ENCODE results near the gene WDR74.
"Not testable (repeated sequence)": the region's sequence is repeated elsewhere in the genome, so short reads cannot be mapped to it uniquely, and the experiment has no call there.

The WDR74 gene

DNA sequence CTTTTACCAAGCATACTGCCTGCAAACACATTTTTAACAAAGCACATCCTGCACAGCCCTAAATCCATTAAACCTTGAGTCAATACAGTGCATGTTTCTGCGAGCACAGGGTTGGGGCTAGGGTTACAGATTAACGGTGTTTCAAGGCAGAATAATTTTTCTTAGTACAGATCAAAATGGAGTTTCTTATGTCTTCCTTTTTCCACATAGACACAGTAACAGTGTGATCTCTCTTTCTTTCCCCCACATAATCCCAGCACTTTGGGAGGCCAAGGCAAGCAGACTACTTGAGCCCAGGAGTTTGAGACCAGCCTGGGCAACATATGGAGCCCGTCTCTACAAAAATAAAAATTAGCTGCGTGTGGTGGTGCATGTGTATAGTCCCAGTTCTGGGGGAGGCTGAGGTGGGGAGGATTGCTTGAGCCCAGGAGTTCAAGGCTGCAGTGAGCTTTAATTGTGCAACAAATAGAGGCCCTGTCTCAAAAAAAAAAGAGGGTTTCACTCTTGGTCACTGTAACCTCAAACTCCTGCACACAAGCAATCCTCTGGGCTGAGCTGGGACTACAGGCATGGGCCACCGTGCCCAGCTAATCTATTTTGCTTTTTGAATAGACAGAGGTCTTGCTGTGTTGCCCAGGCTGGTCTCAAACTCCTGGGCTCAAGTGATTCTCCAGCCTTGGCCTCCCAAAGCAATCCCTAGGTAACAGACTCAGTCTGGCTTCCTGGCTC, 21.6 kb upstream of the WDR74 start:
- no peak for DNase-seq (ENCODE audit: low read depth, low spot score)

- not testable (repeated sequence) for DNase-seq (ENCODE audit: low read depth, low spot score)
Observed at GRCh38 chr11:62859281-62859703, 19.9 kb upstream of the WDR74 start.

DNA sequence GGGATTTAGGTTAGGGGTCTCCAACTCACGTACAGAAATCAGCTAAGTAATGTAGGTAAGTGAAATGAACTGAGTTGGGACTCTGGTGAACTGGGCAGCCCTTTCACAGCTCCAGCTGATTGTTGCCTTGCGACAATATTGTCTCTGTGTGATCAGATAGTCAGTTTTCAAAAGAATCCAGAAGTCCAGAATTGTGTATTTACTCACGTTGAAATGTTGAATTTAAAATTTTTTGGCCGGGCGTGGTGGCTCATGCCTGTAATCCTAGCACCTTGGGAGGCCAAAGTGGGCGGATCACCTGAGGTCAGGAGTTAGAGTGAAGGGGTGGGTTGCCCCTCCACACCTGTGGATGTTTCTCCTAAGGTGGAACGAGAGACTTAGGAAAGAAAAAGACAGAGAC, 18.8 kb upstream of the WDR74 start:
- no peak for DNase-seq (ENCODE audit: low read depth, low spot score)

DNA sequence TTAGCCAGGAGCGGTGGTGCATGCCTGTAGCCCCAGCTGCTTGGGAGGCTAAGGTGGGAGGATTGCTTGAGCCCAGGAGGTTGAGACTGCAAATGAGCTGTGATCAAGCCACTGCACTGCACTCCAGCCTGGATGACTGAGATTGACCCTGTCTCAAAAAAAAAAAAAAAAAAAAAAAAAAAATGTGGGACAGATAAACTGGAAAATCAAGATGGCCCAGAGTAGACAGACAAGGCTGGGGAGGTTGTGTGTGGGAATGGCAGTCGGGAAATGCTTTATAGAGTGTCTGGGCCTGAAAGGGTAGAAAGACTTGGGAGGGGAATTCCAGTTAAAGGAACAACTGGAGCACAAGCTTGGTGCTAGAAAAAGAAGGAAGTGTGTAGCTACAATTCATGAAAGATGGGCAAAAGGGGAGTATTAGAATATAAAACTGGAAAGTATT, 18.2 kb upstream of the WDR74 start:
- no peak for DNase-seq (ENCODE audit: low read depth, low spot score)

GRCh38 chr11:62856333-62856895, 17.0 kb upstream of the WDR74 start:
- DNase-seq (ENCODE audit: low read depth, low spot score): no peak

DNA sequence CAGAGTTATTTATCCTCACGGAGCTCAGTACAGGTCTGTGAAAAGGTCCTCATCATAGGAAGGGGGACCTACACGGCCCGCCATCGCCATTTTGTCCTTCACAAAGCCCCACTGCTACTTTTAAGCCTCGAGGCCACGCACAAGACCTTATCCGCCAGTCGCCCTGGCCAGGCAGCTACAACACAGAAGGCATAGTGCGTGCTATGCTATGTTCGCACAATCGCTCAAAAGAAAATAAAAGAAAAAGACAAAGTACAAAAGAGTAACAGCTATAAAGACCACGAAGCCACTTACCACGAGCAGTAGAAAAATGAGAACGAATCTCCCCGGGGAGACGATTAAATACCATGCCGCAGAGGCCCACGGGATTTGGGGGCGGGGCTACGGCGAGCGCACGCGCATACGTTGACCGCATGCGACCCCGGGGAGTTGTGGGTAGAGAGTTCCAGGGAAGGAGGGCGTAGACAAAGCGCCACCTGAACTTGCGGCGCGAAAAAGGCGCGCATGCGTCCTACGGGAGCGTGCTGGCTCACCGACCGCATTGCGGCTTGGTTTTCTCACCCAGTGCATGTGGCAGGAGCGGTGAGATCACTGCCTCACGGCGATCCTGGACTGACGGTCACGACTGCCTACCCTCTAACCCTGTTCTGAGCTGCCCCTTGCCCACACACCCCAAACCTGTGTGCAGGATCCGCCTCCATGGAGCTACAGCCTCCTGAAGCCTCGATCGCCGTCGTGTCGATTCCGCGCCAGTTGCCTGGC, 16.4 kb upstream of the WDR74 start:
- DNase-seq (ENCODE audit: low read depth, low spot score): peak; percentile 95

DNA sequence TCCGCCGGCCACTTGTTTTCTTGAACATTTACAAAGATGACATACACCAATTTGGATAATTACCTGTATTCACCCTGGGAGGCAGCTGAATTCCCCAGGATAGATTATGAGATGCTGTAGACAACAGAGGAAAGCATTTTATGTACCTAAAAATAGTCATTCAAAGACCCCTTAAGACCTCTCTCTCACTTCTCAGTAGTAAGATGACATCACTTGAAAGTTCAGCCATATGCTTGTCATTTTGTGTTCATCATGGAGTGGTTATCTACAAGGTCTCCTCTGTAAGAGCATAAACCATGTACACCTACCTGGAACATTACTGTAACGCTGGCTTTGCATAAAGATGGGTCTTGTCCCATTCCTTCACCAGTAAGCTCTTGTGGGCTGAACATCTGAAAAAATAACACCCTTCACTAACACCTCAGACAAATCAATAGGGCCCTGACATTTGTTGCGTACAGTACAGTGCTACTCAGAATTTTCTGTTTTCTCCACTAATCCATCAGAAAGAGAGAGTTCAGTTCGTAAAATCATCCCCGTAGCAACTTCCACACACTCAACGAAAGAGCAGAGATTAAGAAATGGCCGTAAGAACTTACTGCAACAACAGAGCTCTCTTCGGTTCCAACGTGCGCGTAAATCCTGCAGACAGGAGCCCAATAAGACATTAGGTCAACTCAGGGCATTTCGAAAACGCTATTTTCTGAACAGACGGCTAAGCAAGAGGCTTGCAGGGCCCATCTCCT, 15.6 kb upstream of the WDR74 start:
- no peak for DNase-seq (ENCODE audit: low read depth, low spot score)

DNA sequence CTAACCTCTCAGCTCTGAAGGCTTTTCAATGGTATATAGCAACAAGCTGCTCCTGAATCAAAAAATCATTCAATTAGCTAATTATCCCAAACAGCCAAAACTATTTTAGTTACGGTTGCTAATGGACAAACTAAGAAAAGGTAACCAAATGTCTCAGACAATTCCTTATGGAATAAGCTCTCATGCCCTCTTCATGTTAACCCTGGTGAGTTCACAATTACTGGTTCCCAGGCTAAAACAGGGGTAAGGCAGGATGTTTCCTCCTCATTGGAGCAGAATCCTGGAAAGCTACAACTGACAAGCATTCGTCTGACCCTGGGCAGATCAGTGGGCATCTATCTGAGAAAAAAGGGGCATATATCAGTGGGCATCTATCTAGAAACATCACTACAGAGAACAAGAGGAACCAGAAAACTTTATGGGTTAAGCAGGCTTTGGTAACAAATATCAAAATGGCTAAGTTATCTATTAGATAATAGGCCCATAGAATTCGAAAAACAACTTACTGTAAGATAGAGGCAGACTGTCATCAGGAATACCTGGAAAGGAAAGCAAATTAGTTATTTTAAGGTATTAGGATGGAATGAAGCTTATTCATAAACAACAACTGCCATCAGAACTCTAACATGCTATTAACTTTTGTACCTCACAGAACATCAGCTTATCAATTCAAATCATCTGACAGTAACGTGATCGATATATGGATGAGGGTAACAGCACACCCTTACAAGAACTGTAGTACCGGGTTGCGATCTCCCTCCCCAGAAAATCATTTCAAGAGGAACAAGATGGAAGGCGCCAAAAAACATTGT, 14.8 kb upstream of the WDR74 start:
- DNase-seq (ENCODE audit: low read depth, low spot score): no peak

DNA sequence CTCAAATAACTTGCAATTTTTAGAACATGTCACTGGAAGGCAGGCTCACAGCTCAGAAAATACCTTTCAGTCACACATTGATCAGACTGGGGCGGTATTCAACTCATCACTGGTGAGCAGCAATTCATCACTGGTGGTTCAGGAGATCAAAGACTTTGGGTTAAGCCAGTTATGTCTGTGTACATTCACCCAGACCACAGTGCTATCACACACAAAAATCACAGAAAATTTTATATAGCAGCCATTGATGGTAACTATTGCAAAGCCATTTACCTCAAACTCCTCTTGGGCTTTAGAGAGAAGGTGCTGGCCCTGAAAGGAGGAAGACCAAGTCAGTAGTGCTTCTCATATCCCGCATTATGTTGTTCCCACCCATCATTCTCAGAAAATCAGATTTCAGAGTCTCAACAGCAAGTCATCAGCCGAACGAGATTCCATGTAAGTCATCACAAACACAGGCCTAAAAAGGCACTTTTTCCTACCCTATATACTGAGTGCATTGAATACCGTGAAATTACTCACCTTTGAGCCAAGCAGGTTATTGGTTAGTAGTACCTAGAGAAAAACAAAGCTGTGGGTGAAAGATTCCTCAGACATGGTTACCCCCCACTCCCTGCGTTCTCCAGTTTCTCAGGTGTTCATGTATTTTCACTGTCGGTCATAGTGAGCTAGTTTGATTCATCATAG, 14.0 kb upstream of the WDR74 start:
- no peak for DNase-seq (ENCODE audit: low read depth, low spot score)

DNA sequence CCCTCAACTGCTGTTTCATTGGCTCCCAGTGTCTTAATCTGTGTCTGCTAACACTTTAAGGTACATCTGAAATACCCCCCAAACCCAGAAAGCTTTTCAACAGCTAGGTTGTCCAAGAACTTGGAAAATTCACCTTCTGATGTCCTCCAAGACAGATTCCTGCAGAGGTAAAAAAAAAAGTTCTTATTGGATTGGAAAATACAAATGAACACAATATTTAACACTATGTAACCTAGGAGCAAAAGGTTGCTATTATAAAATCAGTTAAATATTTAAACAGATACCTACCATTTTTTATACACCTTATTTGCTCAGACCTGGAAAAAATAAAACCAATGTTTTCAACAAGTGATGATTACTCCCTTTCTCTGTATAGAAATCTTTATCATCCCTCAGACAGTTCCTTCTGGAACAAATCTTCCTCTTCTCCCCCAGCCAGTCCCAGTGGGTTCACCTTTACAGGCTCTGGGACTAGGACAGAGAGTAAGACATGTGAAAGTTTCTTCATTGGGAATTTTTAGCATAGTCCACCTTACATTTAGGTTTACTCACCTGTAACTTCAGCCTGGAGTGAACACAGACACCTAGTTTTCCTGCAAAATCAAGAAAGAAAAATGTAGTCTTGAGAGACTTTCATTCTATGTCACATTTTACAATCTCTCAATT, 13.3 kb upstream of the WDR74 start:
- DNase-seq (ENCODE audit: low read depth, low spot score): no peak

DNA sequence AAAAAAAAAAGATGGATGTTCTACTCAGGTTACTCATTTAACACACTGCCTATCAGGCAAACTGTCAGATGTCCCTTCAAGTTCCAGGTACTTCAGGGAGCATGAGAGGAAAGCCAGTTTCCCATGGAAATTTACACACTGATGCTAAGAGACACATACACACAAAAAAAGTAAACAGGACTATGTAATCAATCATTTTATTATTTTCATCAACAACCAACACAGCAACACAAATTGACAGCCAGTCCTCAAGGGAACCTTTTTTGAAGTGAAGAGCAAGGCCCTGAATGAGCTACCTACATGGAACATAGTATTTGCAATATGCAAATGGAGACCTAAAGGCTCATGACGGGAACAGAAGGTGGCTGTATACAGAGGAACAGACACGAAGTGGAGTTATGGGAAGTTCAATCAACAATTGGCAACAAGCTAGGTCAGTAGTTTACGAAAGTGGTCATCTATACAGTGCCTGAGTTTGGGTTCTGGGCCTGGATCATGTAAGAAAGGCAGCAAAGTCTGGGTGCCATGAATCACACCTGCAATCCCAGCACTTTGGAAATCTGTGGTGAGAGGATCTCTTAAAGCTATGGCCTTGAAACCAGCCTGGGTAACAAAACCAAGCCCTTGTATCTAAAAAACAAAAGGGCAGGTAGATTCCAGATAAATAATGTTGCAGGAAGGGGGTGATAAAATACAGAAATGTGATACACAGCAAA, 12.6 kb upstream of the WDR74 start:
- no peak for DNase-seq (ENCODE audit: low read depth, low spot score)

- no peak for DNase-seq (ENCODE audit: low read depth, low spot score)
Observed at GRCh38 chr11:62850911-62851806, 11.8 kb upstream of the WDR74 start.

GRCh38 chr11:62847767-62848314, 8.5 kb upstream of the WDR74 start:
- DNase-seq (ENCODE audit: low read depth, low spot score): no peak

DNA sequence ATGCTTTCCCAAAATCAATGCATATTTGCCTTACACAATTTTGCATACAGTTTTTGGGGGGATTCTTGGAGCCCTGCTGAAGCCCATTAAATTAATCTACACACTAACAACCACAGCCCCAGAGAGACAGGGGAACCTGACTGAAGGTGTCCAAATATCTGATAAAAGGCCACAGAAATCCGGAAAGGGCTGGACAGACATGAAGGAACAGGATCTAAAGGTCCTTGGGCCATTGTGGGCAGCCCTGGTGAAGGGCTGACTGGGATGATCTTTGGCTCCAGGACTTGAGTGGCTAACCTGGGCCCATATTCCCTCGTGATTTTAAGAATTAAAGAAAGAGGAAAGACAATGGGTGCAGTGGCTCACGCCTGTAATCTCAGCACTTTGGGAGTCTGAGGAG, 6.8 kb upstream of the WDR74 start:
- no peak for DNase-seq (ENCODE audit: low read depth, low spot score)

- no peak for DNase-seq (ENCODE audit: low read depth, low spot score)
Observed at GRCh38 chr11:62844154-62844553, 4.8 kb upstream of the WDR74 start.

GRCh38 chr11:62843466-62843865, 4.1 kb upstream of the WDR74 start:
- no peak for DNase-seq (ENCODE audit: low read depth, low spot score)

DNA sequence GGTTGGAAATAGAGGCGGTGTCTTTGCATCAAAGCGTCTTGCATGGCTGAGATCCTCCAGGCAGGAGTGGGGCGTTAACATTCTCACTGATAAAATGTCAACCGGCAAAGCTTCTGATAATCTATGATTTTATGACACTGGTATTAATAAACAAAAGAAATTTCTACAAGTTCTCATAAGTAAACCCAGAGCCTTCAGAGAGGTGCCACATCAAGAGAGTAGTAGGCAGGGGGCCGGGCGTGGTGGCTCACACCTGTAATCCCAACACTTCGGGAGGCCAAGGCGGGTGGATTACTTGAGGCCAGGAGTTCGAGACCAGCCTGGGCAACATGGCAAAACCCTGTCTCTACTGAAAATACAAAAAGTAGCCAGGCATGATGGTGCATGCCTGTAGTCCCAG, 3.5 kb upstream of the WDR74 start:
- not testable (repeated sequence) for DNase-seq (ENCODE audit: low read depth, low spot score)

DNA sequence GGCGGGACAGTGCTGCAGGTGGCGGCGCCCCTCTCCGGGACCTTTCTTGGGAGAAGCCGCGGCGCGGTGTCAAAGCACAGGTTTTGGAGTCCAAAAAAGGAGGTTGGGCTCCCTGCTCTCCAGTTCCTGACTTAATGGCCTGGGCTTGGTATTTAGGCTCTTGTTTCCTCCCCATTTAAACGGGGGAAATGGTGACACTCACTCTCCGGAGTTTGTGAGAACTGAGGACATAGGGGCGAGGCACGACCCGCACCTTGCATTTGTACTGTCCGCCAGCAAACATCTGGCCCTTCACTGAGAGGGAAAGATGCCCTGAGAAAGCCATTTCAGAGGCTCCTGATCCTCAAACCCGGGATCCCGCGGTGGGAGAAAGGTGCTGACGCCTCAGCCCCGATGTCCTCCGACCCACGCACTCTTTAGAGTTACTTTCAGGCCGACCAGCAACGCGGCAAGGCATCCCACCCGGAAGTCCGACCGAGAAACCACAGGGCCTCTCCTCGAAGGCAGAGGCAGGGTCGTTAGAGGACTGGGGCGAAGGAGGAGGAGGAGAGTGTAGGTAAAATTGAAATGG, 2.9 kb upstream of the WDR74 start:
- no peak for DNase-seq (ENCODE audit: low read depth, low spot score)

All from smooth muscle cell of the brain vasculature (primary cell).